ENCODE measurements around the gene FOXA2.

Gene FOXA2

DNA sequence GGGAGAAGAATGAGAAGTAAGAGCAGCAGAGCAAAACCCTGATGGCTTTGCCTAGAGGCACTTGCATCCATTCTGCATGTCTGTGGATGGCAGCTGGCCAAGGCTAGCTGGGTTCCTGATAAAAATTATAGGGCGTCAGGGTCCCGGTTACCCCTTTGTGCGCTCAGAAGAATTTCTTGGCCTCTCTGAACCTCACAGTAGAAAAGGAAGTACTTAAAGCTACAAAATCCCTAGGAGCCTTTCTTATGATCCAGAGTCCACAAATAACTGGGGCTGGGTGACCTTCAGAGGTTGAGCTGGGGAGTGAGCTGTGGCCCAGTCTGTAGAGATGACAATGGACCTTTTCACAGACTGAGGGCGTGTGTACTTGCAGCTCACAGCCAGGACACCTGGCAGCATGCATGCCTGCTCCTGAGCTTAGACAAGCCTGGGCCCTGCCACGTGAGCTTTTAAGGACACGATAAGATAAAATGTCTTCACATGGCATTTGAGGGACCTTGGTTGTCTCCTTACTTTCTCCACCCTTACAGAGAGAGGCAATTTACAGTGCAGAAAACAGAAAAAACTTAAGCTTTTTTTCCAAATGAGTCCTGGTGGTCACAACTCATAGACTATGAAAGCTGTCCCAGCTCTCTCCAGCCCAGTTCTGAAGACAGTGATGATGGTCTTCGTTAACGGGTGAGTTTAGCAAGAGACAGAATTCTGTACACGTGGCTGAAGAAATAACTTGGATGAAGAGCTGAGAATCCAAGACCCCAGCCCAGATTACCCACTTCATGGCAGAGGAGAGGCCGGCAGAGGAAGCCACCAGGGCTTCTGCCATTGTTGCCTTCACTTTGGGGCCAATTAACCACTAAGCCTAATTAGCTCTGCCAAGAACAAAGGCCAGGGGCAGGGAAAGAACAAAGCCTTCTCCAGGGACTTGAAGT is 50.3 kb downstream of the FOXA2 start:
- Histone ChIP-seq H3K27ac (ENCODE audit: low read depth, low read length) (no peak overlapping the region), H3K36me3 (ENCODE audit: insufficient read depth, low read length) (no peaks in the 10 kb centered on the region), H3K9ac (ENCODE audit: low read depth, low read length) (no peak overlapping the region), H3K4me3 (ENCODE audit: low read length) (no peak overlapping the region), H3K27me3 (ENCODE audit: insufficient read depth, low read length) (0 out of 2 replicates have a peak, but pooled peaks cover 4% of the 10 kb centered on the region), H3K4me1 (ENCODE audit: insufficient read depth, low read length) (peaks cover 17% of the 10 kb centered on the region), H3K9me3 (ENCODE audit: insufficient read depth, low read depth, low read length) (no peaks in the 10 kb centered on the region)
- WGBS: 95% methylated on average over 10 of the region's 10 CpGs

DNA sequence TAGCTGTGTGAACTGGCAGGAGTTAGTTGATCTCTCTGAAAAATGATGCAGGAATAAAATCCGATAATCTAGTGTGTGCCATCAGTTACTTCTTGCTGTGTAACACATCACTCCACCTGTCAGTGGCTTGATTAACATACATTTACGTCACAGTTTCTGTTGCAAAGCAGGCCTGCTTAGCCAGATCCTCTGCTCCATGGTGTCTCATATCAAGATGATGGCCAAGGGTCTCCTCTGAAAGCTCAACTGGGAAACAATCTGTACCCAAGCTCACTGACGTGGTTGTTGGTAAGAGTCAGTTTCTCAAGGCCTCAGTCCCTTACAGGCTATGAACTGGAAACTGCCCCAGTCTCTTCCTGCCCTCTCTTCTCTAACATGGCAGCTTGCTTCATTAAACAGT is 51.8 kb downstream of the FOXA2 start:
- Histone ChIP-seq H3K4me1 (ENCODE audit: insufficient read depth, low read length) (peaks cover 21% of the 10 kb centered on the region), H3K4me3 (ENCODE audit: low read length) (no peak overlapping the region), H3K27me3 (ENCODE audit: insufficient read depth, low read length) (no peaks in the 10 kb centered on the region), H3K36me3 (ENCODE audit: insufficient read depth, low read length) (no peaks in the 10 kb centered on the region), H3K9ac (ENCODE audit: low read depth, low read length) (no peak overlapping the region), H3K9me3 (ENCODE audit: insufficient read depth, low read depth, low read length) (no peaks in the 10 kb centered on the region), H3K27ac (ENCODE audit: low read depth, low read length) (no peak overlapping the region)
- WGBS: 88% methylated on average over 3 of the region's 3 CpGs

DNA sequence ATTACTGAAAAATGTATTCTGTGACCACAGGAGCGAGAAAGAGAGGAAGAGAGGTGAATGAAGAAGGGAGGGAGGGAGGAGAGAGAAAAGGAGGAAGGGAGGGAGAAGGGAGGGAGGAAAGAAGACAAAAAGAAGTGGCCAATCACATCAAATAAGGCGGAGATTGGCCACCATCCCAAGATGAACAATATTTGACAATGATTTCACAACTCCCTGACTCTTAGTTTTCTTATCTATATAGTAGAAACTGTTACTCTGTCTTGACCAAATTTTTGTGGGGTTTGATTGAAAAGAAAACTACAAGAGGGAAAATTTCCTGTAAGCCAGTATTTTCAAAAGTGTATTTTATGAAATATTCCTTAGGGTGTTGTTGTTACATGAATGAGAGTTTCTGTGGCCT is 52.6 kb downstream of the FOXA2 start:
- Histone ChIP-seq H3K27ac (ENCODE audit: low read depth, low read length) (no peak overlapping the region), H3K9me3 (ENCODE audit: insufficient read depth, low read depth, low read length) (no peaks in the 10 kb centered on the region), H3K36me3 (ENCODE audit: insufficient read depth, low read length) (no peaks in the 10 kb centered on the region), H3K27me3 (ENCODE audit: insufficient read depth, low read length) (no peaks in the 10 kb centered on the region), H3K4me1 (ENCODE audit: insufficient read depth, low read length) (peaks cover 21% of the 10 kb centered on the region), H3K9ac (ENCODE audit: low read depth, low read length) (no peak overlapping the region), H3K4me3 (ENCODE audit: low read length) (no peak overlapping the region)
- 91% methylated on average over 1 of the region's 2 CpGs for WGBS

DNA sequence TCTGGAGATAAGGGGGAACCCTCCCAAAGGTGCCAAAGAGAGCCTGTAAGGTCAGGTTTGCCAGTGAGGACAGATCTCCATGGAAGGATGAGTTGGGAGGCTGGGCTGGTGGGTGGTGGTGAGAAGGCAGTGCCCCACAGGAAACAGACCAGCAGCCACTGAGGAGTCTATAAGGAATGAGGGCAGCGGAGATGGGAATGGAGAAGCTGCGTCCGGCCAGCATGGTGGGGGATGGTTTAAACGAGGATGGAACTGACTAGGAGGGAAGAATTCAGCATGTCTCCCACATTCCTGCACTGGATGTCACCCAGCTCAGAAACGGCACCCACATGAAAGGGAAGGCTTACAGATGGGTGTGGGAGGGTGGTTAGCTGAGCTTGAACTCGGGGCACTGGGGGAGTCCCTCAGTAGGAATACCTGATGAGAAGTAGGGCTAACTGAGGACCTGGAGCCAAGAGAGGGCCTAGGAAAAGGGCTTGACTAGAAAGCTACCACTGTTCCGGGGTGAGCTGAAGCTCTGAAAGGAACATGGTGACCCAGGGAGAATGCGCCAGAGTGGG is 53.2 kb downstream of the FOXA2 start:
- no peaks in the 10 kb centered on the region for H3K9me3 ChIP-seq (ENCODE audit: insufficient read depth, low read depth, low read length)
- H3K27me3 ChIP-seq (ENCODE audit: insufficient read depth, low read length): no peaks in the 10 kb centered on the region
- no peaks in the 10 kb centered on the region for H3K36me3 ChIP-seq (ENCODE audit: insufficient read depth, low read length)
- no peak overlapping the region for H3K27ac ChIP-seq (ENCODE audit: low read depth, low read length)
- no peak overlapping the region for H3K9ac ChIP-seq (ENCODE audit: low read depth, low read length)
- H3K4me1 ChIP-seq (ENCODE audit: insufficient read depth, low read length): peaks cover 21% of the 10 kb centered on the region
- no peak overlapping the region for H3K4me3 ChIP-seq (ENCODE audit: low read length)
- WGBS: 84% methylated on average over 8 of the region's 8 CpGs

Measured in HUES64 (cell line).